H1 (cell line): Measurements from ENCODE around the gene DYNC1I1. TPM values are rescaled to one million over a fixed set of nuclear protein-coding genes. Genes with fewer than 3 reads are reported as not detected.

Experiments used
- CTCF ChIA-PET: fragments of 300-600 bp; sonication (Branson Sonifier 250); formaldehyde crosslinking; loops from one replicate; lab custom pipeline; 2021; ENCODE audit not compliant: partially characterized antibody; lab: Charles Lee
- POLR2A ChIA-PET: fragments of 300-600 bp; sonication (Branson Sonifier 250); formaldehyde crosslinking; loops from one replicate; lab custom pipeline; 2021; ENCODE audit warnings: inconsistent platforms; ENCODE audit not compliant: partially characterized antibody; lab: Charles Lee
- DNase-seq, 2 experiments: peaks; one replicate each; pipeline versions ENCODE4 v3.0.0 to v3.0.0-alpha.2; 2010 to 2022; ENCODE audit warnings: low spot score in 2 of 2, low read depth in 1 of 2, mixed read lengths in 1 of 2
- FAIRE-seq: peaks from 2 replicates; lab custom pipeline; 2011; peaks lifted over from hg19 to GRCh38; lab: Jason Lieb, UNC
- H2AFZ ChIP-seq: 2 replicates; pipeline ENCODE4 v1.8.1; 2012; ENCODE audit warnings: low read length, inconsistent platforms
- H2AK5ac ChIP-seq: 2 replicates; pipeline ENCODE4 v1.6.1; 2013; ENCODE audit warnings: low read depth, low read length
- H2BK120ac ChIP-seq: replicated peaks from 2 replicates; pipeline ENCODE3; 2013; ENCODE audit warnings: low read depth, low read length, inconsistent platforms
- H2BK12ac ChIP-seq: 2 replicates; pipeline ENCODE4 v1.6.1; 2013; ENCODE audit warnings: low read depth, low read length
- H2BK15ac ChIP-seq: 2 replicates; pipeline ENCODE4 v1.6.1; 2013; ENCODE audit warnings: low read length
- H2BK20ac ChIP-seq: 2 replicates; pipeline ENCODE4 v1.6.1; 2013; ENCODE audit warnings: low read length
- H2BK5ac ChIP-seq: 2 replicates; pipeline ENCODE4 v1.6.1; 2013; ENCODE audit warnings: low read depth, low read length
- H3K14ac ChIP-seq: 2 replicates; pipeline ENCODE4 v1.6.1; 2013; ENCODE audit warnings: inconsistent platforms; ENCODE audit not compliant: insufficient read length
- H3K18ac ChIP-seq: 2 replicates; pipeline ENCODE4 v1.6.1; 2013; ENCODE audit warnings: low read length; ENCODE audit errors: extremely low read depth
- H3K23ac ChIP-seq: 2 replicates; pipeline ENCODE4 v1.6.1; 2013; ENCODE audit warnings: inconsistent platforms; ENCODE audit not compliant: insufficient read length
- H3K23me2 ChIP-seq: 2 replicates; pipeline ENCODE4 v1.6.1; 2013; ENCODE audit warnings: low read depth, low read length
- H3K27ac ChIP-seq: 2 replicates; pipeline ENCODE4 v1.6.1; 2011; ENCODE audit warnings: low read depth, low read length, inconsistent platforms
- H3K27me3 ChIP-seq, 4 experiments: replicated peaks in 1 of 4; 1 replicate in 1 of 4; 2 replicates in 3 of 4; pipeline versions ENCODE4 v1.6.1 to v1.8.1; 2011 to 2013; ENCODE audit warnings: low read length in 3 of 4, mild to moderate bottlenecking in 3 of 4, inconsistent platforms in 2 of 4, mixed read lengths in 2 of 4, moderate library complexity in 1 of 4; ENCODE audit not compliant: control insufficient read depth in 3 of 4, insufficient read depth in 3 of 4; ENCODE audit errors: extremely low read depth in 1 of 4
- H3K36me3 ChIP-seq, 4 experiments: 2 replicates each; pipeline versions ENCODE4 v1.6.1 to v1.8.1; 2011 to 2013; ENCODE audit warnings: mild to moderate bottlenecking in 4 of 4, low read length in 3 of 4, moderate library complexity in 2 of 4, control low read depth in 1 of 4, inconsistent platforms in 1 of 4; ENCODE audit not compliant: insufficient read depth in 4 of 4, control insufficient read depth in 2 of 4
- H3K4ac ChIP-seq: replicated peaks from 2 replicates; pipeline ENCODE3; 2013; ENCODE audit warnings: low read length, low read depth, mixed read lengths, inconsistent platforms; ENCODE audit not compliant: insufficient read length
- H3K4me1 ChIP-seq, 4 experiments: replicated peaks in 1 of 4; 1 replicate in 1 of 4; 2 replicates in 3 of 4; pipeline versions ENCODE4 v1.6.1 to v1.8.1; 2011 to 2013; ENCODE audit warnings: low read length in 3 of 4, inconsistent platforms in 2 of 4, mixed read lengths in 1 of 4; ENCODE audit not compliant: insufficient read depth in 4 of 4, control insufficient read depth in 3 of 4
- H3K4me2 ChIP-seq, 2 experiments: 2 replicates each; pipeline versions ENCODE4 v1.6.1 to v1.8.1; 2011 to 2013; ENCODE audit warnings: low read depth in 2 of 2, low read length in 2 of 2, control low read depth in 1 of 2, inconsistent platforms in 1 of 2, mild to moderate bottlenecking in 1 of 2; ENCODE audit not compliant: insufficient read depth in 1 of 2
- H3K4me3 ChIP-seq, 4 experiments: fragments of 200-600, 300-600 bp in 1 of 4; sonication (generic), shearing (Covaris generic), sonication (Bioruptor Twin) in 1 of 4; 2 replicates each; pipeline versions ENCODE4 v1.5.1 to v1.8.1; 2011 to 2016; ENCODE audit warnings: low read length in 4 of 4, low read depth in 3 of 4, control low read depth in 2 of 4, inconsistent platforms in 2 of 4, mild to moderate bottlenecking in 2 of 4, mixed read lengths in 1 of 4, moderate library complexity in 1 of 4; ENCODE audit not compliant: insufficient read depth in 2 of 4; ENCODE audit errors: extremely low read depth in 1 of 4
- H3K56ac ChIP-seq: replicated peaks from 2 replicates; pipeline ENCODE3; 2013; ENCODE audit warnings: low read depth, mild to moderate bottlenecking, mixed read lengths, low read length, inconsistent platforms; ENCODE audit not compliant: insufficient read length
- H3K79me1 ChIP-seq: 2 replicates; pipeline ENCODE4 v1.6.1; 2013; ENCODE audit warnings: low read depth, low read length, control low read depth
- H3K79me2 ChIP-seq, 2 experiments: 2 replicates each; pipeline versions ENCODE4 v1.6.1 to v1.8.1; 2012 to 2013; ENCODE audit warnings: low read length in 2 of 2, mild to moderate bottlenecking in 2 of 2, inconsistent platforms in 1 of 2; ENCODE audit not compliant: insufficient read depth in 2 of 2, control insufficient read depth in 1 of 2
- H3K9ac ChIP-seq, 4 experiments: replicated peaks in 1 of 4; 1 replicate in 1 of 4; 2 replicates in 3 of 4; pipeline versions ENCODE4 v1.6.1 to v1.8.1; 2011 to 2013; ENCODE audit warnings: low read depth in 3 of 4, low read length in 3 of 4, control low read depth in 2 of 4, mild to moderate bottlenecking in 2 of 4, moderate library complexity in 2 of 4, inconsistent platforms in 1 of 4; ENCODE audit errors: extremely low read depth in 1 of 4
- H3K9me3 ChIP-seq, 2 experiments: 2 replicates each; pipeline versions ENCODE4 v1.6.1 to v1.8.1; 2012 to 2013; ENCODE audit warnings: mild to moderate bottlenecking in 2 of 2, moderate library complexity in 2 of 2, control low read depth in 1 of 2, inconsistent platforms in 1 of 2, low read depth in 1 of 2, low read length in 1 of 2, mixed read lengths in 1 of 2; ENCODE audit not compliant: insufficient read depth in 2 of 2
- H4K20me1 ChIP-seq, 2 experiments: replicated peaks in 1 of 2; 2 replicates each; pipeline versions ENCODE3 to v1.8.1; 2011 to 2013; ENCODE audit warnings: inconsistent platforms in 2 of 2, low read length in 2 of 2, mild to moderate bottlenecking in 1 of 2; ENCODE audit not compliant: insufficient read depth in 2 of 2, control insufficient read depth in 1 of 2
- H4K5ac ChIP-seq: 2 replicates; pipeline ENCODE4 v1.6.1; 2013; ENCODE audit warnings: low read length, low read depth, mixed read lengths, inconsistent platforms; ENCODE audit not compliant: insufficient read length
- H4K8ac ChIP-seq: 2 replicates; pipeline ENCODE4 v1.8.0; 2013; ENCODE audit warnings: mild to moderate bottlenecking, moderate library complexity, low read length, inconsistent platforms; ENCODE audit not compliant: insufficient read depth; ENCODE audit errors: extremely low read depth
- H4K91ac ChIP-seq: replicated peaks from 2 replicates; pipeline ENCODE3; 2013; ENCODE audit warnings: low read length, mixed read lengths, inconsistent platforms; ENCODE audit not compliant: insufficient read length
- CTBP2 ChIP-seq: IDR thresholded peaks from 2 replicates; pipeline ENCODE4 v1.7.0; 2011; ENCODE audit warnings: borderline replicate concordance, mild to moderate bottlenecking, moderate library complexity, mixed read lengths, low read length; ENCODE audit not compliant: insufficient read depth, insufficient read length
- MAX ChIP-seq: IDR thresholded peaks from 2 replicates; pipeline ENCODE4 v1.6.1; 2012; ENCODE audit warnings: inconsistent platforms
- POLR2A ChIP-seq, 2 experiments: IDR thresholded peaks; 1 replicate in 1 of 2; 2 replicates in 1 of 2; pipeline ENCODE4 v1.6.1; 2011; ENCODE audit warnings: low read depth in 2 of 2, low read length in 2 of 2, mild to moderate bottlenecking in 2 of 2; ENCODE audit errors: control extremely low read depth in 1 of 2
- RFX5 ChIP-seq: IDR thresholded peaks from 2 replicates; pipeline ENCODE4 v1.6.1; 2011; ENCODE audit warnings: low read depth, low read length, improper control_type of control experiment, borderline replicate concordance
- SIN3A ChIP-seq, 2 experiments: IDR thresholded peaks in 1 of 2; conservative IDR thresholded peaks in 1 of 2; 2 replicates each; pipeline ENCODE4 v1.6.1; 2011 to 2012; ENCODE audit warnings: low read length in 2 of 2, improper control_type of control experiment in 1 of 2, low read depth in 1 of 2, mild to moderate bottlenecking in 1 of 2
- TBP ChIP-seq: IDR thresholded peaks from 2 replicates; pipeline ENCODE4 v1.6.1; 2011; ENCODE audit warnings: low read depth, low read length, improper control_type of control experiment
- WGBS, 2 experiments: shearing (Covaris generic) in 1 of 2; methylation state at CpG; one replicate each; pipeline versions ENCODE4 v1.1.6 to v1.1.7; 2013 to 2015; ENCODE audit warnings: low lambda C conversion rate in 2 of 2, mixed read lengths in 2 of 2, inconsistent platforms in 1 of 2, low coverage in 1 of 2, missing lambda C conversion rate in 1 of 2; ENCODE audit not compliant: insufficient replicate concordance in 2 of 2, insufficient coverage in 1 of 2, insufficient read length in 1 of 2; ENCODE audit errors: extremely low coverage in 1 of 2, missing lambda C conversion rate in 1 of 2; 5-methylcytosine and 5-hydroxymethylcytosine counted together
- polyA plus RNA-seq, 7 experiments: library from polyadenylated mRNA; depleted of rRNA in 3 of 7; stranded (reverse) in 5 of 7; unstranded in 2 of 7; fragments of >200 nt in 5 of 7; fragments of 200-250 nt in 2 of 7; gene quantifications; 1 replicate in 5 of 7; 2 replicates in 1 of 7; 4 replicates in 1 of 7; pipeline versions ENCODE4 v1.2.1 to v1.2.3, GENCODE V29; 2011 to 2013; ENCODE audit warnings: missing spikeins in 2 of 7, mixed read lengths in 2 of 7
- total RNA-seq: library from RNA; stranded (reverse); fragmentation: NEBNext Ultra II Directional; extraction: Animal tissue kit (Norgen Biotek cat#: 25700); gene quantifications from 2 replicates; pipeline ENCODE4 v1.2.1, GENCODE V29; 2021

Gene DYNC1I1
- total and polyA plus RNA-seq, 2 of the 8 experiments (the other 6 are each of a cell fraction or from before 2014, with no cell fraction given), result 0.45 to 0.58 TPM

- Histone ChIP-seq H2BK15ac (no peak overlapping the region), H3K23ac (no peak overlapping the region), H2AFZ (no peak overlapping the region), H2BK120ac (peak overlapping the region; percentile 33), H3K9me3 (no peaks in the 10 kb centered on the region), H3K79me2 (no peaks in the 10 kb centered on the region), H4K91ac (no peak overlapping the region), H3K18ac (no peak overlapping the region), H2AK5ac (no peak overlapping the region), H3K27me3 (no peaks in the 10 kb centered on the region), H3K9ac (no peak overlapping the region), H3K14ac (no peak overlapping the region), H3K4me3 (no peak overlapping the region), H4K8ac (no peak overlapping the region), H4K20me1 (no peaks in the 10 kb centered on the region), H4K5ac (no peak overlapping the region), H3K4ac (no peak overlapping the region), H3K56ac (no peak overlapping the region), H3K27ac (no peak overlapping the region), H3K4me2 (no peak overlapping the region), H3K23me2 (no peaks in the 10 kb centered on the region), H3K4me1 (no peaks in the 10 kb centered on the region), H3K36me3 (no peaks in the 10 kb centered on the region), H2BK12ac (no peak overlapping the region), H2BK20ac (no peak overlapping the region), H3K79me1 (no peaks in the 10 kb centered on the region), H2BK5ac (no peak overlapping the region)
- ChIA-PET CTCF (interaction anchor here (1.3 kb wide), 1 partner anchor 12 kb away, joined by 3 read pairs; no protein-coding TSS in a partner anchor), POLR2A (no interaction called here)
- TF ChIP-seq MAX (no peak), POLR2A (IDR thresholded peaks at IDR 0.05; ENCODE audit: control extremely low read depth in 1 of 2, low read depth in 2 of 2, low read length in 2 of 2) (no peak), CTBP2 (no peak), RFX5 (no peak), SIN3A (conservative IDR thresholded peaks at IDR 0.05 in 1 of 2, IDR thresholded peaks at IDR 0.05 in 1 of 2; ENCODE audit: low read depth in 1 of 2, low read length in 2 of 2) (no peak), TBP (no peak)
- DNase-seq (no peak), FAIRE-seq (no peak)
- 89% methylated on average over 4 of the region's 4 CpGs; no CpG with 5 or more reads in 1 of the 2 experiments for WGBS, 2 experiments
Observed at GRCh38 chr7:95933618-95934017, 161.3 kb downstream of the DYNC1I1 start.
